Measurements from ENCODE around the gene USP2.

The USP2 gene

DNA sequence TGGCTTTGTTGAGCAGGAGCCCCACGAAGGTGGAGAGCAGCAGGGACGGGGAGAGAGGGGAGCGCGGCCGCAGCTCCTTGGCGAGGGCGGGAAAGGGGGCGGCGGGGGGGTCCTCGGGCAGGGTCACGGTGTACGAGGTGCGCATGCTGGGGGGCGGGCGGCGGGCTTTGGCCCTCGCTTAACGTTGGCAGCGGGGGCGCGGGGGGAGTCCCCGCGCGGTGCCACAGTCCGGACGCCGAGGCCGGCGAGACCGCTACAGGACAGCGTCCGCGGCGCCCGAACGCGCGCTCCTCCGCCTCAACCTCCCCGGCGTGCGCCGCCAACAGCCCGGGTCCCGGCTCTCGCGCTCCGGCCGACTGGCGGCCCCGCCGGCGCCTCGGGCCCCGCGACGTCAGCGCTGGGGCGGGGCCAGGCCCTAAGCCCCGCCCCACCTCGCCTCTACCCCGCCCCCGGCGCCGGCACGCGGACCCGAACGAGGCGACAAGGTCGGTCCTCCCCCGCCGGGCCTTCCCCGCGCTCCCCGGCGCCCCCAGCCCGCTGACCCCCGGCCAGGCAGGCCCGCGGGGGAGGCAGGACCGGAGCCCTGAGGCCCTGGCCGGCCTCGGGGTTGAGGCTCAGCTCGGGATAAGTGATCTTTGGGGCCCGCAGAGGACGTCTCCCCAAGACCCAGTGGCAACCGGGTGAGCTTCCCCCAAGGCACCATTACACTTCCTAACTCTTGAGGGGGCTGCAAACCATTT, 17.5 kb downstream of the USP2 start:
- in situ Hi-C loops (cut with MboI; ENCODE audit: low sequenced_read_pairs), result no loop called here

DNA sequence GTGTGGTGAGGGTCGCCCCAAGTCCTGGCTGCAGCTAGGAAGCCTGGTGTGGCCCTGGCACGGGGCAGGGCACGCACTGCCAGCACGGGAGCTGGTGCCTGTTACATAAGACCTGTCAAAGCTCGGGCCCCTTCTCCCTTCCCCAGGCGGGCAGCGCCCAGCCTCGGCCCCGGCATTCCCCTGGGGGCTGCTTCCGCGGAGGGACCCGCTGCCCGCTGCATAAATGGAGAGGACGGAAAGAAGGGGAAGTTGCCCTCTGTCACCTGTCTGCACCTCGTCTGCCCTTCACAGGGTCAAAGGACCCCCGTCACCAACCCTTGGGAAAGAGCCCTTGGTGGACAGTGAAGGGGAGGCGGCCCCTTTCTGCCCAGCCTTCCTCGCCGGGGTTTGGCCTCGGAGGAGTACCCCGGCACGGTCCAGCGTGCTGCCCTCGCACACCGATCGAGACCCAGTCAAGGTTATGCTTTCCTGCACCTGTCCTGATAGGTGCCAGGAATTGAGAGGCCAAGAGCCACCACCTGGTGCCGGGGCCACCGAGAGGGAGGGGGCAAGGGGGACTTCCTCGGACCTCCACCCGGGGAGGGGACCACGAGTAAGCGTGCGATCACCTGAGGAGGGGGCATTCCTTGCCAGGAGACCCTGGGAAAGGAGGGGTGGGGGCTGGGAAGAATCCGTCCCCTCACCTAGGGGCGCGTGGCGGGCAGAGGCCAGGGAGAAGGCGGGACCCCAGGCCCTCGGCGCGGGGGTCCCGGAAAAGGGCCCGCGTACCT, 18.2 kb downstream of the USP2 start:
- in situ Hi-C loops (cut with MboI; ENCODE audit: low sequenced_read_pairs), result no loop called here

DNA sequence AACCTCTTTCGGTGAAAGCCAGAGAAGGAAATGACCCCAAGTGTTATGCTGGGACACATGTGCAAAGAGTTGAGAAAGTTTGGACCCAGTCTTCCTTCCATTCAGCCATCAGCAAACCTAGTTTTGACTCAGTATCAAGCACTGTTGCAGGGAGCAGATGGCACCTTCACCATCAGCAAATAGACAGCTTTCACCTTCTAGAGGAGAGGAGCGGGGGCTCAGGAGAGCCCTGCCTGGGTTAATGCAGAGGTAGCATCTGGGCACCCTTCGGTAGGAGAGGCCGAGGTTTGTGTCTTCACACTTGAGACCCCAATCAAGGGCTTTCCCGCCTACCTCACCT, 18.8 kb downstream of the USP2 start:
- in situ Hi-C loops (cut with MboI; ENCODE audit: low sequenced_read_pairs), result no loop called here

DNA sequence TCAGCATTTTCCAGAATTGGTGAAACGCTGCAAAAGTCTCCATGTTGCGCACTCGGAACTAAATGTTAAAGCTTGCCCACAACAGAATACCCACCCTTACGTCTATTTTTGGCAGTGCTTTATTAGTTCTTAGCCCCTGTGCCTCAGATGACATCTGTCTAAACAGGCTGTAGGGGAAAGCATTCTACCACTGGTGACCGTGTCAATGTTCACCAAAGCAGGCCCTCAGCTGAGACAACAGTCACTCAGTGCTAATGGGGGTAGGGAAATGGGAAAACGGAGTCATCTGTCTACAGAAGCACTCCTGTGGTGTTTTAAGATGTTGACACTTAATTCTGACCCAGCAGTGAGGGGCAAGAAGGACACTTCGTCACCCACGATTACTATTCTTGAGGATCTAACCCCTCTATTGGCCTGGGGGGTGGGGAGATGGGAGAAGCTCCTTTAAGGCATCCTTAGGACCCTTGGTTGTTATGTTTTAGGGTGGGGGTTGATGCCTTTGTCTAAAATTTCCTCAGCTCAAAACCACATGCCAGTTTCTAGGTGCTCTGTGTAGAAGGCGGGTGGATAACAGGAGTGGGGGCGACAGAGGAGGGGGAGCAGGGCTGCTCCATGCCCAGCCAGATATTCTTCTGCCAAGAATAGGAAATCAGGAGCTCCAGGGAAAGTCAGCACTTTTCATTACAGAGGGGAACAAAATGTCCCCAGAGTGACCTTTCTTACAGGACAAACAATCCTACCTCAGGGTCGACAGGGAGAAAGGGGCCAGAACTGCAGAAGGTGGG, 19.4 kb downstream of the USP2 start:
- in situ Hi-C loops (cut with MboI; ENCODE audit: low sequenced_read_pairs), result no loop called here

DNA sequence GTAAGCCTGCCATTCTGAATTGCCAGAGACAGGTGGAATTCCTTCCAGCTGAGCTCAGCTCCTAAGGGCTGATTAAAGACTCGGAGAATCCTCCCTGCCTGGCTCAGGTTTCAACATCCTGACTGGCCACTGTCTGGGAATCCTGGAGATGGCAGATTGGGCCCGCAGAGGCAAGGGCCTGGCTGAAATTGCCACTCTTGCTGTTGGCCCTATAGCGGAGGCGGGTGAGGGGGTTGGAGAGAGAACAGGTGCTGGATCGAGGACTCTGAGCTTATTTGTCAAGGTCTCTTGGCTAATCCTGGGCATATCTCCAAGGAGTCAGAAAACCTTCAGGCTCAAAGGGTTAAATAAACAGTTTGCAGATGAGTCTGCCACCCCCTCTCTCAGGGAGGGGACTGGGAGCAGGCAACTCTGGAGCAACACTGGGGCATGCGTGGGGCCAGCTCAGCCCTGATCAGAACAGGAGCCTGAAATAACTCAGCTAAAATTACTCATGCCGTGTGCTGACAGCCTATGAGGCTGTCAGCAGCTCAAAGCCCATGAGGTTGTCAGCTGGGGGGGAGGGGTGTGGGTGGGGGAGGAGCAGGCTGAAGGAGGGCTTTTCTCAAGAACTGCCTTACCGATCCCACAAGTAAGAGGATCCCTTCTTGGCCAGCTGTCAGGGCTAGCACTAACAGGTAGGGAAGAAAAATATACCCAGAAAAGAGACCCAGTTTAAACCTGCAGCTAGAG, 20.3 kb downstream of the USP2 start:
- in situ Hi-C loops (cut with MboI; ENCODE audit: low sequenced_read_pairs), result no loop called here

DNA sequence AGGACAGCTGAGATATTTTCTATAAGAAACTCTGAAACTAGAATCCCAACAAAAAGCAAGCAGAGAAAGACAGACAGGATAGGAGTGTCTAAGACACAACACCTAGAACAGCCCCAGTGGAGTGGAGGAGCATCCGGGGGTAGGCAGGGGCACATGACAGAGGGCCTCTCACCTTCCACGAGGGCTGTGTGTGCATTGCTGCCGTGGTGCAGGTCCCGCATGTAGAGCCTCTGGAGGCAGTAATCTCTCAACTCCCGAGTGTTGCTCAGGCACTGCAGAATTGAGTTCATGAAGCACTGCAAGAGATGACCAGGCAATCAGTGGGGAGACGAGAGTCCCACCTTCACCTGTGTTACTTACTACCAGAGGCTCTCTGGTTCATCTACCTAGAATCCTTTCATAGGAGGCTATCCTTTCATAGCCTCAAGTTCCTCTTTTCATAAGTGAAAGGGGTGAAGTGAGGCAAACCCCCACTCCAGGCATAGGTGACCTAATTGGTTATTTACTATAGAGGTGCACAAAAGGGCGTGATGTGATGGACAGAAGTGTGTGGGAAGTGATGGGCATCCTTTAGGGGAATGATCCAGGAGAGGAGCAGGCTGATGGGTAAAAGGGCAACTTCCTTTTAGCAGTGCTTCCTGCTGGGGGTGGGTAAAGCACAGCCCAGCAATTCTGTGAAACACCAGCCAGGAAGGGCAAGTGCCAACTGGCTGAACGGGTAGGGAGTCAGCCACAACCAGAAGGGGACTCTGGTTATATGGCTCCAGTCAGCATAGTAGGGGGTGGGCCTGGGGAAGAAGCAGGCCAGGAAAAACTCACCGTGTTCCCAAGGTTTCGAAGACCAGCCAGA, 21.9 kb downstream of the USP2 start:
- in situ Hi-C loops (cut with MboI; ENCODE audit: low sequenced_read_pairs), result no loop called here

DNA sequence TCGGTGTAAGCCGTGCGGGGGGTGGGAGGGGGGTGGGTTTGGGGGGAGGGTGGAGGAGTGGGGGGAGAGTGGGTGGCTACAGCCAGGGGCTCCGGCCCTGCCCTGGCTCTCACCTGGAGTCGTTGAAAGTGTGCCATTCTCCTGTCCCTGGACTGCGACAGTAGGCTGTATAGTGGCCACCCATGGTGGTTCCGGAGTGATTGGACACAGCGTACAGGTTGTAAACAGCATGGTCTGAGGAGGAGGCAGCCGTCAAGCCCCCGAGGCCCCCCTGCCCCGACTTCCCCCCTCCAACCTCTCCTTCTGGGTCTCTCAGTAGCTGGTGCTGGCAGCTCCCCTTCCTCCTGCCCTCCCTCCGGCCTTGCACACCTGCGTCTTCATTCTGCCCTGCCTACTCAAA, 24.4 kb downstream of the USP2 start:
- in situ Hi-C loops (cut with MboI; ENCODE audit: low sequenced_read_pairs), result no loop called here

DNA sequence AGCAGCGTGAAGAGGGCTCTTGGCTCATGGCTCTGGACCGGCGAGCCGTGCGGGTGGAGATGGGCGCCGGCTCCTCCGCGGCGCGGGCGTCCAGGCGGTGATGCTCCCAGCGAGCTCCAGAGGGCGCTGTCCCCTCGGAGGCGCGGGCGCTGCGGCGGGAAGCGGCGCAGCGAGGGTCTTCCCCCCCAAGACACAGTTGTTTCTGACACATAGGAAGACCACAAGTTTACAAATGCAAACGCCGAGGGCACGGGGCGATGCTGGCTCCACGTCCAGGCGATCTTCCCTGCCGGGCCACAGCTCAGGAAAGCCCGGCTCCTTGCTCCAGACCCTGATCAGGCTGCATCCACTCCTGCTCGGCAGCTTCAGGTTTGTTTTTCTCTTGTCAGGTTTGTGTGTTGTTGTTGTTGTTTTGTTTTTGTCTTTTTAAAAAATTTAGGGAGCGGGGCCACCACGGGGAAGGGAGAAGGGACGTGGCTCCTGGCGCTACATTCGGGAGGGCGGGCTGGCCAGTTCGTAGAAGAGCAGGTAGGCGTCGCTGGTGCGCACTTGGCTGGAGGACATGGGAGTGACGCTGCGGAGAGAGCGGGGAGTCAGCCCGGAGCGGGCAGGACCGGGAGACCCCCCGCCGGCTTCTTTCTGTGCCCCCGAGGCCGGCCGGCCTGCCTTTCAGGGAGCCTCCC, 25.0 kb downstream of the USP2 start:
- in situ Hi-C loops (cut with MboI; ENCODE audit: low sequenced_read_pairs), result no loop called here

DNA sequence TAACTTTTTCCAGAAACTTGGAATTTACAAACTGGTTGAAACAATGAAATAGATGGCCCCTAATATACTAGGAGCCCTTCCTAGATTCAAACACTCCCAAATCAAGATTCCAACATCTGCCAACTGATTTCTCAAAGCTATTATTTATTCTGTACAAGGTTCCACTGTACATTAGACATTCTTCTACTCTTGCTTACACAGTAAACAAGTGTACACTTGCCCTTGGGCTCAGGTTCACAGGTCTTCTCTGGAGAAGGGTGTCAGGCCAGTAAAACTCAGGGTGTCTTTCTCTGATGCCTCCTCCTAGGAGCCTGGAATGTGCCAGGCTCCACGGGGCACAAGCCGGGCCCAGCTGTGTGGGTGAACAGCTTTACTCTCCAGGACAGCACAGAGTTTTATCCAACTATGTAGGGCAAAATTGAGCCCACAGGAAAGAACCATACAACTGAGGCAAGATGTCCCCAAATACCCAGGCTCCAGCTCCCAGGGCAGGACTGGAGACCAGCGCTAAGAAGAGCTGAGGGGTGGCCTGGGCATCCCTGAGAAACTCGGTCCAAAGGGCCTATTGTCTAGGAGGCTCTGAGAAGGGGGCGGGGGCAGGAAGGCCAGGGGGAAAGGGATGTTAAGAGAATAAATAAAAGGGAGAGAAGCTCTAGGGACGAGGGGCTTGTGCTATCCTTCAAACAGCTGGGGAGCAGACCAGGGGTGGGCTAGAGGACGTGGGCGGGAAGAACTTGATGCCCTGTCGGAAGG, 26.2 kb downstream of the USP2 start:
- in situ Hi-C loops (cut with MboI; ENCODE audit: low sequenced_read_pairs), result no loop called here

DNA sequence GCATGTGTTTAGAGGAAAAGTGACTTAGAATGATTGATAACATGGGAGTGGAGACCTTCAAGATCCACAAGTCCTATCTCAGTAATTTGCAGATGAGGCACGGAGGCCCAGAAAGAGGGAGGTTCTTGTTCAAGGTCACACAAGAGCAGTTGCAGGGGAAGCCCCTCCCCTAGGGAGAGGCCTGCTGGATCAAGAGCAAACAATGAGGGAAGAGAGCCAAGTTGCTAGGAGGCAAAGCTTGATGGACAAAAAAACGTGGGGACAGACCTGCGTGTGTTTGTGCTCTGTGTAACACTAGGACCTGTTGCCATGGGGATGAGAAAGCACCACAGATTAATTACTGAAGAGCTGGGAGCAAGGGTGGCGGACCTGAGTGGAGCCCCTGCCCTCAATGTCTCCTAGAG, 28.6 kb downstream of the USP2 start:
- in situ Hi-C loops (cut with MboI; ENCODE audit: low sequenced_read_pairs), result no loop called here

DNA sequence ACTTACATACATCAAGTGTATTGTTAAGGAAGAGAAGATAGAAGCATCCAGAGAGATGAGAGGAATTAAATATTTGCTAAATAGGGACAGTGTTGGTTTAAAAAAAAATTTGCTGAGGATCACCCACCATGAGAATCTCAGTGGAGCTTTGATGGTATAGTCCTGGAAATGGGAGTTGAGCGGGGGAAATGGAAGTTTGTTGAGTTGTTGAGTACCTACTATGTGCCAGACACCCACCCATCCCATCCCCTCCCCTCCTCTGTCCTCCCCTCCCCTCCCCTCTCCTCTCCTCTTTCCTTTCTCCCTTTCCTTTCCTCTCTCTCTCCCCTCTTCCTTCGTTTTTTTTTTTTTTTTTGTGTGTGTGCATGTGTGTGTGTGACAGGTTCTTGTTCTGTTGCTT, 30.3 kb downstream of the USP2 start:
- in situ Hi-C loops (cut with MboI; ENCODE audit: low sequenced_read_pairs), result no loop called here

DNA sequence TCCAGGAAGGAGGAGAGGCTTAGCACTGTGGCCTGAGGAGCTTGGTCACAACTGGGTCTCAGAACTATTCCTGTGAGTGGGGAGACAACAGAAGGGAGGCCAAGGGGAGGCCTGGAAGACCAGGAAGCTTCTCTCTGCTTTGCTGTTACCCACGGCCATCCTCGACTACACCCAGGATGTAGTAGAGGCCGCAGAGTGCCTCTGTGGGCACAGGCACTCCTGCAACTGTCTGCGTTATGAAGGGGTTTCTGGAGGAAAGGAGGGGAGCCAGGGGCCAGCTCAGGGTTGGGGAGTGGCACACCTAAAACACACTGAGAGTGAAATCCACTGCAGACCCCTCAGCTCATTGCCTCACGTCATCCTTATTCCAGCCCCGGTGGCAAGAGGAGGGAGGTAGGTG, 31.2 kb downstream of the USP2 start:
- in situ Hi-C loops (cut with MboI; ENCODE audit: low sequenced_read_pairs), result no loop called here

DNA sequence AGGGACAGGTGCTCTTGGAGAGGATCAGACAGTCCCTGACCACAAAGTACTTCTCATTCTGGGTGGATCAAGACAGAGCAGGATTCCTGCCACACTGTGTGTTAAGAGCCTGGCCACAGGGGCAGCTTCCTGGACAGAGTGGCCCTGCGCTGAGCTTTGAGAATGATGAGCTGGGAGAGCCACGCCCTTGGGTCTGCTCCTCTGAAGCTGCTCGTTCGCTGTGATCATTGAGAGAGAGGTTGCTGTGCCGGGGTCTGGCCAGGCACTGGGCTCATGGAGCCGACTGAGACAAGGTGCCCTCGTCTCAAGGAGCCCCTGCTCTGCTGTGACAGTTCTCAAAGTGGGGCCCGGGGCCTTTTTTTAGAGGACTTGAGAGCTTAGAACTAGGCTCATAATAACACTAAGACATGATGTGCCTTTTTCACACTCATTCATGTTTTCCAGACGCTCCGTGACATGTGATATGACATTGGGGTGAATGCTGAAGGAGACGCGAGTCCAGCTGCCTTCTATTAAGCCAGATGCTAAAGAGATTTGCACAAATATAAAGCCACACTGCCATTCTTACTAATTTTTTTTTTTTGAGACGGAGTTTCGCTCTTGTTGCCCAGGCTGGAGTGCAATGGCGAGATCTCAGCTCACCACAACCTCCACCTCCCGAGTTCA, 33.4 kb downstream of the USP2 start:
- in situ Hi-C loops (cut with MboI; ENCODE audit: low sequenced_read_pairs), result no loop called here

DNA sequence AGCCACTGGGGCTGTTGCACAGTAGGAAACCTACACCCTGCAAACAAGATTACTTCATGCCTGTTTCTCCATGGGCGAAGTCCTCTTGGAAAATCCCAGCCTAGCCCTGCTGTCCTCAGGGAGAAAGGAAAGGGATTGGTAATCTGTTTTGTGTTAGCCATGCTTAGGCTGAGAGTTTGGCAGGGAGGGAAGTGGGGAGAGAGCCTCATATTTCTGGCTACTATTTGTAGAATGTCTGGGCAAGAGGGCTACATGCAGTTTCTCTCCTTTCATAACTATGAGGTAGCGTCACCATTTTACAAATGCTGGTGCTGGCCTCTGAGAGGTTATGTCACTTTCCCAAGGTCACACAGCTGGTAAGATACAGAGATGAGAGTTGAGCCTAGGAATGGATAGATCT, 34.2 kb downstream of the USP2 start:
- in situ Hi-C loops (cut with MboI; ENCODE audit: low sequenced_read_pairs), result no loop called here

DNA sequence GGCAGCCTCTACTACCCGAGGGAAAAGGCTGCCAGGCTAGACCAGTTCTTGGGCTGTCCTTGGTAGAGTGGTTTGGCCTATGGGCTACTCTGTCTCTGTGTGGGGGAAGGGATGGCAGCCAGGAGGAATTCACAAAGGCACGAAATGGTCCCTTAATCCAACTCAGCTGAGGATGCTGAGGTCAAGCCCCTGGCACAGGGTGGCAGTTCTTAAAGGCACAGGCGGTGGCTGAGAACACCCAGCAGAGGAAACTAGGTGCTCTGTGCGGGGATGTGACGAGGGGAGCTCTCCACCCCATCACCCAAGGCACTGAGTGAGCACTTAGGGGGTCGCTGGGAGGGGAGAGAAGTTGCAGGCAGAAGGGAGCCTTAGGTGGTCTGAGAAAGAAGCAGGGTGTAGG, 34.9 kb downstream of the USP2 start, which contains the start of gene MFRP:
Gene MFRP (minus strand): TSS at position 101 of the 400 bp plus-strand sequence. CDS start 192 bp downstream, outside the sequence.
- in situ Hi-C loops (cut with MboI; ENCODE audit: low sequenced_read_pairs), result no loop called here

DNA sequence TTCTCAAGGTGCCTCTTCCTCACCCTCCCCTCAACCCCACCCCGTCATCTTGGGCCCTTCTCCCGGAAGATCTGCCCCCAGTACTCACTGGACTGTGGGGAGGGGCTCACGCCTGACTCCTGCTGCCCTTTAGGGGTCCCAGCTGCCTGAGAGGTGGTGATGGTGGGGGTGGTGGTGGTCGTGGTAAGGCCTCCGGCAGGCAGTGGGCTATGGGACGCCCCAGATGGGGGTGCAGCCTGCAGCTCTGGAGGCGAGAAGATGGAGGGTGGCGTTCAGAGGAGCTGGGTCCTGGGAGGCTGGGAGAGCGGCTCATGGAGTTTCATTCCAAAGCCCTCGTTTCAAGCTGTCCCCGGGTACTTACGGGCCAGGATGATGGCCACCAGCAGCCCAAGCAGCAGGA, 35.8 kb downstream of the USP2 start:
- in situ Hi-C loops (cut with MboI; ENCODE audit: low sequenced_read_pairs), result no loop called here

DNA sequence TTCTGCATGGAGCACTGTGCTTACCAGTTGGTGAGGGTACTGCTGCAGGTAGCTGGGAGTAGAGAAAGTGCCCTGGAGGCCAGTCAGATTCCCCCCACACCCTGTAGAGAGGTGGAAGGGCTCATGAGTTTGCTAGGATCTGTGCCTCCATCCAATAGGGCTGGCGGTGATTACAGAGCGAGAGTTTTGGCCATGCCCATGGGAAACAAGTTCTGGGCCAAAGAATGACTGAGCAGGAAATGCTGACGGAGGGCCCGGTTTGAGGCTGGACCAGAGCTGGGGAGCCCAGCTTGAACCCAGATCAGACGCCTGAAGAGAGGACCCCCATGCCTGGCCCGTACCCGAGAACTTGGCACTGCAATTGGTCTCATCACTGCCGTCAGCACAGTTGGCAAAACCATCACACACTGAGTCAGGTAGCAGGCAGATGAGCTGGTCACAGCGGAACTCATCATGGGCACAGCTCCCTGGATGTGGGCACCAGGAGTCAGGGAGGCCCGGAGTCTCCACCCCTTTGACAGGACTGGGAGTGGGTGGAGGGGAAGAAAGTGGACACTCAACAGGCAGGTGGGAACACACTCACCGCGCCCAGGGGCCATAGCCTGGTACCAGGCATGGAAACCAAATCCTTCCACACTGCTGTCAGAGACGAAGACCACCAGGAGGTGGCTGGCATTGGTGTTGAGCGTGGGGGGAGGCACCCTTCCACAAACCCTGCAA, 37.0 kb downstream of the USP2 start:
- in situ Hi-C loops (cut with MboI; ENCODE audit: low sequenced_read_pairs), result no loop called here

DNA sequence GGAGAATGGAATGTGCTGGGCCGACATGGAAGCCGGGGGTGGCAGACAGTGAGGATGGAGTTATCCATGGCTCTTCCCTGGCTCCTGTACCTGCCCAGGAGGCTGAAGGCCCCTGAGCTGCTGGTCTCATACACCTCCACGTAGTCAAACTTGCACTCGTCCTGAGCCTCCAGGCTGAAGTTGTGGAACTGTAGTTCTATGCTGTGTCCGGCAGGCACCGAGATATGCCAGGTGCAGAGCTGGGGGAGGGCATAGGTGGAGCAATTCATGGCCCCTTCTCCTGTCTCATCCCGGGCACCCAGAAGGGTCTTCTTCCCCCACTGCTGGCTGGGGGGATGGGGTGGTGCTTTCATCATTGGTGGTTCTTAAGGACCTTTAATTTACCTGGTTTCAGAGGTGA, 37.8 kb downstream of the USP2 start:
- in situ Hi-C loops (cut with MboI; ENCODE audit: low sequenced_read_pairs), result no loop called here

All from hTERT RPE-1 (cell line).